ENCODE data around the gene FBXO38.

Gene FBXO38

DNA sequence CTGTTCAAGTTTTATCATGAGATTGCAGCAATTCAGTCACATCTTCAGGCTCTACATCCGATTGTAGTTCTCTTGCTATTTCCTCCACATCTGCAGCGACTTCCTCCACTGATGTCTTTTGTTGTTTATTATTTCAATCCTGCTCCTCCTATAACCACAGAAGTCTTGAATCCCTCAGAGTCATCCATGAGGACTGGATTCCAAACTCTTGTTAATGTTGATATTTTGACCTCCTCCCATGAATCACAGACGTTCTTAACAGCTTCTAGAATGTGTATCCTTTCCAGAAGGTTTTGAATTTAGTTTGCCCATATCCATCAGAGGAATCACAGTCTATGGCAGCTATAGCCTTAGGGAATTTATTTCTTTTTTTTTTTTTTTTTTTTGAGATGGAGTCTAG lies 3.6 kb downstream of the FBXO38 start:
- no peak for DNase-seq

DNA sequence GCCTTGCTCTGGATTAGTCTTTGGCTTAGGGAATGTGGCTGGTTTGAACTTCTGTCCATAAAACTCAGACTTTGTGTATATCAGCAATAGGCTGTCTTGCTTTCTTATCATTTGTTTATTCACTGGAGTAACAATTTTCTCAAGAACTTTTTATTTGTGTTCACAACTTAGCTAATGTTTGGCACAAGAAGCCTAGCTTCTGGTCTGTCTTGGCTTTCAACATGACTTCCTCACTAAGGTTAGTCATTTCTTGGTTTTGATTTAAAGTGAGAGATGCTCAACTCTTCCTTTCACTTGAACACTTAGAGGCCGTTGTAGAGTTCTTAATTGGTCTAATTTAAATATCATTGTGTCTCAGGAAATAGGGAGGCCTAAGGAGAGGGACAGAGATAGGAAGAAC lies 4.9 kb downstream of the FBXO38 start:
- DNase-seq = no peak

DNA sequence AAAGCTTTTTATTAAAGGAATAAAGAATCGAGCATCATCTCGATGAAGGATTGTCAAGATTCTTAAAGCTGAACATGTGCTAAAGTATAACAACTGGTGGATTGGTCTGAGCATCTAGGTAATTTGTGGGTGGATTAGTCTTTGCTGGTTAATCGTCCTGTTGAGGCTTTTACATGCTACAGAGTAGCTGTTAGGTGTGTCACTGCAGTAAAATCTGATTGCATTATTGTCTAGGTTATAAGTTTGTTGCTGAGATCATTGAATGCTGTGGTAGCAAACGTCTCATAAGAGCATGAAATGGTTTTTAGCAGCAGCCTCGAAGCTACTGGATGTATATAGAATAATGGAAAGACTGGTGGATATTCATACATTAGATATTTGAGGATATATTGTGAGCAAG lies 7.2 kb downstream of the FBXO38 start:
- DNase-seq = no peak

DNA sequence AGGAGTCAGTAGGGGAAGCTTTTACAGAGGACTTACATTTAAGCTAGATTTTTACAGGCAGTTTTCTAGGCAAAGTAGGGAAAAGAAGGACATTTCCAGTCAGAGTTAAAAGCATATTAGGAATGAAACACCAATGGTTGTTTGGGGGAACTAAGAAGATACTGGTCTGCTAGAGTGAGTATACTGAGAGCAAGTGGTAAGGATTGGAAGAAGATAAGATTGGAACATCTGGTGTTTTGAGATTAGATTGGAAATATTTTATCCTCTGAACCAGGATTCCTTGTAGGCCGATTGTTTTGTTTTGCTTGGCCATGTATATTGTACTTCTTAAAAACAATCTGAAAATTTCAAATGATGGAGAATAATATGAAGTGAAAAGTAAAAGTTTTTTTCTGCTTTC lies 7.7 kb downstream of the FBXO38 start:
- DNase-seq = no peak

DNA sequence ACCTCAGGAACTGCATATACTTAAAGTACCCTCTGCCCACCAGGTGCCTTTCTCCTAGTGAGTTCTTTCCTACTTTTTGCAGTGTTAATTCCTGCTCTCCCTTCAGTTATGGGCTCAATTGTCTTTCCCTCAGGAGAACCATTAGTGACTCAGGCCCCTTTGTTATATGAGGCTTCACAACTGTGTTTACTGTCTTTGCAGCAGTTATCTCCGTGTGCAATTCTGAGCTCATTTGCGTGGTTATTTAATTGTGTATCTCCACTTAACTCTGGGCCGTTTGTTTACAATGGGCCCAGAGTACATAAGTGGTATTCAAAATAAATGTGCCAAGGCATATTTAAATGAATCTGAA lies 9.6 kb downstream of the FBXO38 start:
- DNase-seq = no peak

DNA sequence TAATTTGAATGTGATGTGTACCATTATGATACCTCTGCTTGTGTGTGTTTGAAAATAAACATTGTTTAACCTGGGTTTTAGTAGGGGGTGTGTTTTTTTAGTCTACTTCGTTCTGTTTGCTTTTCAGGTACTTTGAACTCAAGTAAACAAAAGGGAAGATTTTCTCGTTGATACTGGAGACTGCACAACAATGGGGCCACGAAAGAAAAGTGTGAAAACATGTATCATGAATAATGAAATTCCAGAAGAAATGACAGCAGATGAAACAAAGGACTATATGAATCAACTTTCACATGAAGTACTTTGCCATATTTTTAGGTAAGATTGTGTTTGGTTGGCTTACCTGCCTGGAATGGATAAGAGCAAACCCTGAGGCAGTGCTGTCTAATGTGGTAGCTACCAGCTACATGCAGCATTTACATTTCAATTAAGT lies 10.8 kb downstream of the FBXO38 start:
- DNase-seq = no peak

DNA sequence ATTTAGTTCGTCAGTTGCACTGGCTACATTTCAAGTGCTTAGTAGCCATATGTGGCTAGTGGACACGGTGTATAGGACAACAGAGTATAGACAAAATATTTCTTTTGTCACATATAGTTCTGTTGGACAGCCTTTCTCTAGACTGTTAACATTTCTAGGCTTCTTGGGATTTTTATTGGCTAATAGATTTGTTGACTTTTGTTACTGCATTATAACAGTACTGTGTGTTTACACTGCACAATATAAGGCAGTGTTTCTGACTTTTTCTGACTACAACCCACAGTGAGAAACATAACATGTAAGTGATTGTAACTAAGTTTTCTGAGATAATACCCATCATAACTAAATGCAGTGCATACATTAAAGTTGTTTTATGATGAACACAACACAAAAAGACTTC lies 11.3 kb downstream of the FBXO38 start:
- DNase-seq = no peak

DNA sequence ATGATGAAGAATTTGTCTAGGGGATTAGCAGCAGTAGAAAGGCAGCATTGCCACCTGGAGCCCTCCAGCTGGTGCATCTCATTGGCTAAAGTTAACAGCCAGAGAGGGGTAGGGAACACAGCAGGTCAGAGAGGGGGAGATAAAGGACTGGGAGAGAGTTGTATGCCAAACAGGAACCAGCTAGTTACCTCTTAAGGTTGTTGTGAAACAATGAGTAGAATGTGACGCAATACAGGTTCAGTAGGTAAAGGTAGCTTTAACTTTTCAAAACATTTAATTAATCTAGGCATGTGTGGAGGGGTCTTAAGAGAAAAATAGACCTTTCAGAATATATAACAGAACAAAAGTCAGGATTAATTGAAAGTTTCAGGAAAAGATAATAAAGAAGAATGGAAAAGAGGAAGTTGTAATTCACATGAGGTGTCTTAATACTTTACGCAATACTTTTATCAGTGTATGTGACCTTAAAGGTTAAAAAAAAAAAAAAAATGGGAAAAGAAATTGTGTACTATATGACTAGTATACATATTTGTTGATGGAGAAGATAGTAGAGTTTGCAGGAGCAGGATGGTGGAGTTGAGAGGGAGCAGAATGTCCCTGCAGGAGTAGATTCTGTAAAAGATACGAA lies 14.3 kb downstream of the FBXO38 start:
- DNase-seq = no peak

DNA sequence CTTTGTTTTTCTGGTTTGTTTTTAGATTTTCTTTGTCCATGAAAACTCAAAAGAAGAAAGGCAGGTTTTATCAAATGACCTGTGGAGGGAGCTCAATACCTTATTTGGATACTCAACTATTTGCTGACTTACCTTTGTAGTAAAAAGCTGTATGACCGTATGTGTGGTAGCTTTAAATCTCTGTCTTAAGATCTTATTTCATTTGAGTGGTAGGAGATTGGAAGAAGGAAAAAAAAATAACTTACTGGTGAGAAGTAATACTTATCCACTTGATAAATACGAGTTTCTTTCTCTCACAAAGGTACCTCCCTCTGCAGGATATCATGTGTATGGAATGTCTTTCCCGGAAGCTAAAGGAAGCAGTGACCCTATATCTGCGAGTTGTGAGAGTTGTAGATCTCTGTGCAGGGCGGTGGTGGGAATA lies 15.0 kb downstream of the FBXO38 start:
- DNase-seq = no peak

DNA sequence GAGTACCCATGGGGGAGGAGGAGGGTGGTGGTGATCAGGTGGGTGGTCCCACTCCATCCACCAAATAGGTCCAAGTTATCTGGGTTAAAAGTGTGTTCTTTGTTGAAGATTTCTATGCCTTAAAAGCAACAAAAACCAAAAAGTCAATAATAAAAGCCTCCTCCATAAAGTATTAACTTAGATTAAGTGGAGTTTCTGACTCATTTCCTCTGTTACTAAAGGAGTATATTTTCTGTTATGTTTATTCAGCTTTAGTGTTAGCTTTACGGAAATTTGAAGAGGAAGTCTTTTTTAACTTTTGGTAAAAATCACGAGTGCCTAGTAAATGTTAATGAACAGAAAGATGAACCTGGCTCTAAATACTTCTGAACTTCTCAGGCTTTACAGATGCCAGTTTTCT lies 17.8 kb downstream of the FBXO38 start:
- DNase-seq = no peak

DNA sequence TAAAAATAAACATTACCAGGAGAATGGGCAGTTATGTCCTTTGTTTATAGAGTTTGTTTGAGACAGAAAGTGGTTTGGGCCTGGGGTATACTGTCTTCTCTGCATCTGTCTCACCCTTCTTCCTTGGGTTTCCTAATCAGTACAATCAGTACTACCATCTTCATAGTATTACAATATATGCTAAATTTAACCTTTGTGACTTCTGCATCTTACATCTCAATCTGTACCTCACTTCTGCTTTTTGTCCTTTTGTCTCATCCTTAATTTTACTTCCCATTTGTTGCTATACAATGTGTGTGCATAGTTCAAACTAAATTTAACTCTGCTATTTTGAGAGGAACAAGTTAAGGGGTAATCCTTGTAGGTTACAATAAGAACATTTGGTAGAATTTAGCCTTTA lies 19.6 kb downstream of the FBXO38 start:
- DNase-seq = no peak

DNA sequence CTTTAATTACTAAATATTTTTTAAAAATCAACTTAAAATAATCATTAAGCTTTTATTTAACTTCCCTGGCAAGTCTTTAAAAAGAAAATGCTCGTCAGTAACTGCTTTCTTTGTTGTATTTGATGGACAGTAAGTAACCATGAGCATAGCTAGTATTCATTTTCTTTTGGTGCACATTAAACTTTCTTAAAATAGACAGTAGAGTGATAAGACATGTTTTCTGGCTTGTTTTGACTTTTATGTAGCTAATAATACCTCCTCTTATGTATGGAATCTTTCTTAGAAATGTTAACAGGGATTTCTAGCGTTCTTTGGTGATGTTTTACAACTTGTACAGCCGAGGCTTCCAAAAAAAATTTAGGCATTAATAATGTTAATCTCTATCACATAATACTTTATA lies 22.6 kb downstream of the FBXO38 start:
- no peak for DNase-seq

DNA sequence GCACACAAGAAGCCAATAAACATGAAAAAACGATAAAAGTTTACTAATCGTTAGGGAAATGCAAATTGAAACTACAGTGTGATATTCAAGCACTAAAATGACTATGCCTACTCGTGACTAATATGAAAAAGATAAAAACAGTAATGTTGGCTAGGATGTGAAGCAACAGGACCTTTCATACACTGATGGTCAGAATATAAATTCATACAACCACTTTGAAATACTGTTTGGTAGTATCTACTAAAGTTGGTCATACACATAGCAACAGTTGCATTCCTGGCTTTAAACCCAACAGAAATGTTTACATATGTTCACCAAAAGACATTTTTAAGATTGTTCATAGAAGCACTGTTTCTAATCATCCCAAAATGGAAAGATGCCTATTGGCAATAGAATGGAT lies 24.3 kb downstream of the FBXO38 start:
- no peak for DNase-seq

DNA sequence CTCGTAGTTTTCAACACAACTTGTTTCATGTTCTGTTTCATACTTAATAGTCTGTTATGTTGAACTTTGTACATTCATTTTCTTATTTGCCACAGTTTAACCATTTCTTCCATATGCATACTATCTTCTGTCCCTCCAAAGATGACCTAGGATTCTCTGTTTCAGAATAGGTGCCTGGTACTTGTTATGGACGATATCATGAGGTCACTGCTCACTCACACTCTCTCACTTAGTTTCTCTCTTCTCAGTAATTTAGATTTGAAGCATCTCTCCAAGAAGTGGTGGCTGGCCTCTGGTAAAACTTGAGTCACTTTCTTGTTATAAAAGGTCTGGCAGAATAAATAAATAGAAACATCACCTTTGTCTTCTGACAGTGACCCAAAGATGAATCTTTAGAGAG lies 28.4 kb downstream of the FBXO38 start:
- no peak for DNase-seq

DNA sequence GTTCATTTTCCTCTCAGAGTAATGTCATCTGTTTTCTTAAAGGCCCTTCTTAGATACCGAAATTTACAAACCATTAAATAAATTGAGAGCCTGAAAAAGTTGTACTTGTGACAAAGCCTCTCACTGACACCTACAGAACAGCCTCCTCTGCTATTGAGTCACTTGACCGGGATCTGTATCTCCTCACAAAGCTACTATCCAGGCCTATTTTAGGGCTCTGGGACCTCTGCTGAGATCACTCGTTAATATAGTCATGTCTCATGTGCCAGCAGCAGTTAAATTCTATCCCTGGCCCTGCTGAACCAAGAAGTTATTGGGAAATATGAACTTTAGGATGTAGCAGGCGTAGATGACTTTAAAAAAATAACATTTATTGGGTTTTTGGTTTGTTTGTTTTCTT lies 31.1 kb downstream of the FBXO38 start:
- no peak for DNase-seq

DNA sequence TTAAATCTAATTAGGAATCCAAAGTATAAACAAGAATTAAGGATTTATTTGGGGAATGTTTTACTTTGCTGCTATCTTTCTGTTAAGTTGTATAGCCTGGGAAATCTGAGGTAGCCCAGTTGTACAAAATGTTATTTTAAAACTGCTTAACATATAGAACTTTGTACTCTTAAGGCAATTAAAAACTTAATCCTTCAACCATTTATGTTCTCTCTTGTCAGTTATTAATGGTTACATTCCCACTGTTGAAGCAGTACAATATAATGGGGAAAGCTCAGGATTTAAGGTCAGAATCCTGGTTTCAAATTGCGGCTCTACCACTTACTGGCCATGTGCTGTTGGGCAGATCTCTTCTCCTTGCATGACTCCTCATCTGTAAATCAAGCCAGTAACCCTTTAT lies 32.7 kb downstream of the FBXO38 start:
- DNase-seq = no peak

DNA sequence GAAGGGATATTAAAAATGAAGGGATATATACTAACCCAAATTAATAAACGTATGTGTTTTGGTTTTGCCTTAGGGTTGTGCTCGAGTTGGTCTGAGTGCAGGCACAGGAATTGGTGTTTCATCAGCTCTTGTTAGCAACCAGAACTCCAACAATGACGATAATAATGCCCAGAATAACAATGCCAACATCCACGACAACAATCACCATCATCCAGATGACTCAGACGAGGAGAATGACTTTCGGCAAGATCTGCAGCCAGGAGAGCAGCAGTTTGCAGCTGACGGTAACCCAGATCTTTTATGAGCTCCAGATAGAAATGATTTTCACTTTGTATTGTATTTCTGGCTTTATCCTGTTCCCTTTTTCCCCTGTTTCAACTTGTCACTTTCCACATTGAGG lies 33.2 kb downstream of the FBXO38 start:
- DNase-seq = no peak

DNA sequence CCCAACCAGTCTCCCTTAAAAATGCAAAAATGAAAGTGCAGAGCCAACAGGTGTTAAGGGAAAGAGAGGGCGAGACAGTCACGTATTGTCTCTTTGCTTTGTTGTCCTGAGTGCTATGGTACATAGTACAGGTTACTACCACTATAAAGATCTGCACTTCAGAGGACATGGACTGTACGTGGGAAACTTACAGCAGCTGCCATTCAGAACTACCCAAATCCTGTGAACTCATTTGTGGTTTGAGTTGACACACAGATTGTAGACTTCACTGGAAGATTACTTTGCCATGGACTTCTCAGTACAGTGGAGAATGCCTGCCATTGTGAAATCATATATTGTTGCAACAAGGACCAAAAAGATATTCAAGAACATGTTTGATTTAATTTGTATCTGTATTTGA lies 34.8 kb downstream of the FBXO38 start:
- DNase-seq = no peak

DNA sequence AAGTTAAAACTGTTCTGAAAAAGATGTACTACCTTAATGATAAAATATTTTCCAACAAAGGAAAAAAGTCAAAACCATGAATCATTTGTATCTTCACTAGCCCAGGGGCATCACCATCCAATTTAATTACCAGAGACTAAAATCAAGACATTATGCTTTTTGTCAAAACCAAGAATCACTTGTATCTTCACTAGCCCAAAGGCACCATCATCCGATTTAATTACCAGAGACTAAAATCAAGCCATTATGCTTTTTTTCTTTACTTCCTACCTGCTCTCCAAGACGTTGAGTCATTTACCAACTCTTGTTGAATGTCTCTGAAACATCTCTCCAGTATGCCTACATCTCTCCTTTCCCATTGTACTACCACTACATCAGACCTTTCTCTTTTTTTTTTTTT lies 37.9 kb downstream of the FBXO38 start:
- no peak for DNase-seq

DNA sequence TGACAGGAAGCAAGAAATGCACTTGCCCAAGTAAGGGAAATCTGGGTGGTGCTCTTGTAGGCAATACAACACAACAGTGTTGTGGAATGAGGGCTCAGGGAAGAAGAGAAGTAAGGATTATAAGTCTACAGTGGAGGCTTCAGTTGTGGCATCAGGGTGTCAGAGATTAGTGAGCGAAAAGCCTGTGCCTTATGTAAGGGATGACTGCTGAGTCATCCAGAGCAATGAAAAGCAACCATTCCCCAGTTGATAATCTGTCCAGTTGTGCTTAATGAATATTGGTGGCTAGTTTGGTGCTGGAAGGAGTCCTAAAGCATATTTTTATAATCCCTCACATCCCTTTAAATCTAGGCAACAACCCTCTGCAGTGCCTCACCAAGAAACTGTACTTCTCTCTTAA lies 42.0 kb downstream of the FBXO38 start:
- DNase-seq = no peak

DNA sequence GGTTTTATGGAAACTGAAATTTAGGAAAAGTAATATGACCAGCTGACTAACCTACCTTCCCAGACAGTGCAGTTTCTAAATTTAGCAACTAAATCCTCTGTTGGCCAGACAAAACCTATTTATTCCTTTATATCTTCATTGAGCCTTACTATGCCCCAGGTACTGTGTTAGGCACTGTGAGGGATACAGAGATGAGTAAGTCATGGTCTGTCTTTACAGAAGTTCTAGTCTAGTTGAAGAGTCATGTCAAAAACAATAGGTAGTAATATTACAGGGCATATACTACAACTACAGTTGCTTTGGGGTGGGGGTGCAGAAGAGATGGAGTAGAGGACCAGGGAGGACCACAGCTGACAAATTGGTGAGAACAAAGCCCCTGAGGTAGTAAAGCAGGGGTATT lies 42.8 kb downstream of the FBXO38 start:
- no peak for DNase-seq

DNA sequence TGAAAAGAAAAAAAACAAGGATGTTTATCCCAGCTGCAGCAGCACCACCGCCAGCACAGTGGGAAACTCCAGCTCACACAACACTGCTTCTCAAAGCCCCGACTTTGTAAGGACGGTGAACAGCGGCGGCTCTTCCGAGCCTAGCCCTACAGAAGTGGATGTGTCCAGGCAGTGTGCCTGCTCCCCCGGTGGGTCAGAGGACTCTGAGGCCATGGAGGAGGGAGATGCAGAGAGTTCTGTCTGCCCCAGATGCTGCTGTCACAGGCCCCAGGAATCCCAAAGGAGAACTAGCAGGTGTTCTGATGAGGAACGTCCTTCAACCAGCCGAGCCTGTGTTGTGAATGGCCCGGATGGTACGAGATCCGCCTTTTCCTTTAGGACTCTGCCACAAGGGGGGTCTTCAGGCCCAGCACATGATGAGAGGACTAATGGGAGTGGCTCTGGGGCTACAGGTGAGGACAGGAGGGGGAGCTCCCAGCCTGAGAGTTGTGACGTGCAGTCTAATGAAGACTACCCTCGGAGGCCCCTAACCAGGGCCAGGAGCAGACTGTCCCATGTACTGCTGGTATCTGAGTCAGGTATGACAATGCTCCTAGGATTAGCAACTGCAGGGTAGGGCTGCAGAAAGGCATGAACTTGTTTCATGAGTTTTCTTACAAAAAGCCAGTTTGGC lies 43.7 kb downstream of the FBXO38 start:
- no peak for DNase-seq

DNA sequence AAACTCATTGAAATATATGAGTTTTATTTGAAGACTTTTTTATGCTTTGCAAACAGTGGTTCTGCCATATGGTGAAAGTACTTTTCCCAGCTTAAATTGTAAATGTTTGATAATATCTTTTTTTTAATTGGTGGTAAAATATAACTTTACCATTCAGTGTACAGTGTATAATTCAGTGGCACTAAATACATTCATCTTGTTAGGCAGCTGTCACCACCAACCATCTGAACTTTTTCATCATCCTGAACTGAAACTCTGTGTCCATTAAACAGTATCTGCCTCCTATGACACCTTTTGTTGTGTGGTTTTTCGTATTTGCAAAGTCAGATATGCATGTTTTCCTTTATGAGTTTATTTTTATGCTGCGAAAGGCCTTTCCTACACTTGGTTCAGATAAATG lies 45.1 kb downstream of the FBXO38 start:
- DNase-seq = no peak

DNA sequence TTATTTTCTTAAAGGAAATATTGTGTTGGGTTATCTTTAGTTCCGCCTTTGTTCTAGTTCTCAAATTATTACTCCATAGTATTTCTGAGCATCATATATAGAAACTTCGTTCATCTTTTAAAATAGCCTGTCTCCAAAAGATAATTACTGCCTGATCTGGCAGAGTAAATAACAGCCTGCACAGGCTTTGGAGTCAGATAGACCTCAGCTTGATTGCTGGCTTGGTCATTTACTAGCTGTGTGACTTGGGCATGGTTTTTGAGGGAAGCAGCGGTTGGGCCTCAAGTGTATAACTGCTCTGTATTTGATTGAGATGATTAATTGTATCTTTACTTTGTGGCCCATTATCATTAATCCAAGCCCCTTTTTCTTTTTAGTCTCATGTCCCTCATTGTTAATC lies 50.1 kb downstream of the FBXO38 start:
- no peak for DNase-seq

DNA sequence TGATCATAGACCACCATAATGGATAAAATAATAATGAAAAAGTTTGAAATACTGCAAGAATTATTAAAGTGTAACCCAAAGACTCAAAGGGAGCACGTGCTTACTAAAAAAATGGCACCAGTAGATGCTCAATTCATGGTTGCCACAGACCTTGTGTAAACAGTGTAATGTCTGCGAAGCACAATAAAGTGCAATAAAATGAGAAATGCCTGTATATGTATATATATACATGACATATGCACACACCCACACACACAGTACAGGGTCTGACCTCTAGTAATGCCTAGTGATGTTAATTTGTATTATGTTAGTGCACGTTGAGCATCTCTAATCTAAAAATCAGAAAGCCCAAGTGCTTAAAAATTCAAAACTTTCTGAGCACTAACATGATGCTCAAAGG lies 52.3 kb downstream of the FBXO38 start:
- DNase-seq = no peak

Measured in stimulated activated CD4-positive, alpha-beta T cell treated with anti-CD3 and anti-CD28 coated beads, Interleukin-2, amount 100 ng/mL, for 24 hours (primary cell).